HG02571 (cell line): ENCODE measurements around the gene ADCY1.

ENCODE experiments used
- ATAC-seq: cut with Tn5 transposase; IDR thresholded peaks from one replicate; pipeline ENCODE4 v1.9.1; 2021; ENCODE audit warnings: mild to moderate bottlenecking, moderate library complexity; ENCODE audit not compliant: unreplicated experiment

ADCY1 gene

DNA sequence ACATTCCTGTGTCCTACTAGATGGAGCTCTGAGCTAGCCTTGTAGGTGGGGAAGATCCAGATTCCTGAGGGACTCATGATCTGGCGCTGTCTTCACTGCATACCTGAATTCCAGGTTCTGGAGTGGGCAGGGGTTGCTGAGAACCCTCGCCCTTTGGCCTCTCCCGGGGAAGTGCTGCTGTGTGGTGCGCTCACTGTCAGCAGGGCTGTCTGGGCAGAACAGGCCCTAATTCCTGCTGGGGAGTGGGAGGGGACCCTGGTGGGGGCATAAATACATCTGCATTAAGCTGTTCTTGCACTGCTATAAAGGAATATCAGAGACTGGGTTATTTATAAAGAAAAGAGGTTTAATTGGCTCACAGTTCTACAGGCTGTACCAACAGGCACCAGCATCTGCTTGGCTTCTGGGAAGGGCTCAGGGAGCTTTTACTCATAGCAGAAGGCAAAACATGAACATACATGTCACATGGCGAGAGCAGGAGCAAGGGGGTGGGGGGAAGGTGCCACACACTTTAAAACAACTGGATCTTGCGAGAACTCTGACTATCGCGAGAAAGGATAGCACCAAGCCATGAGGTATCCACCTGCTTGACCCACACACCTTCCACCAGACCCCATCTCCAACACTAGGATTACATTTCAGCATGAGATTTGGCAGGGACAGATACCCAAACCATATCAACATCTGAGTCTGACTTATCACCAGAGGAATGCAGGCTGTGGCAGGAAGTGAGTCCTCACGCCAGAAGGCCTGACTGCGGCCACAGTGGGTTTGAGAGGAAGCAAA lies 115.0 kb downstream of the ADCY1 start:
- ATAC-seq = no peak

DNA sequence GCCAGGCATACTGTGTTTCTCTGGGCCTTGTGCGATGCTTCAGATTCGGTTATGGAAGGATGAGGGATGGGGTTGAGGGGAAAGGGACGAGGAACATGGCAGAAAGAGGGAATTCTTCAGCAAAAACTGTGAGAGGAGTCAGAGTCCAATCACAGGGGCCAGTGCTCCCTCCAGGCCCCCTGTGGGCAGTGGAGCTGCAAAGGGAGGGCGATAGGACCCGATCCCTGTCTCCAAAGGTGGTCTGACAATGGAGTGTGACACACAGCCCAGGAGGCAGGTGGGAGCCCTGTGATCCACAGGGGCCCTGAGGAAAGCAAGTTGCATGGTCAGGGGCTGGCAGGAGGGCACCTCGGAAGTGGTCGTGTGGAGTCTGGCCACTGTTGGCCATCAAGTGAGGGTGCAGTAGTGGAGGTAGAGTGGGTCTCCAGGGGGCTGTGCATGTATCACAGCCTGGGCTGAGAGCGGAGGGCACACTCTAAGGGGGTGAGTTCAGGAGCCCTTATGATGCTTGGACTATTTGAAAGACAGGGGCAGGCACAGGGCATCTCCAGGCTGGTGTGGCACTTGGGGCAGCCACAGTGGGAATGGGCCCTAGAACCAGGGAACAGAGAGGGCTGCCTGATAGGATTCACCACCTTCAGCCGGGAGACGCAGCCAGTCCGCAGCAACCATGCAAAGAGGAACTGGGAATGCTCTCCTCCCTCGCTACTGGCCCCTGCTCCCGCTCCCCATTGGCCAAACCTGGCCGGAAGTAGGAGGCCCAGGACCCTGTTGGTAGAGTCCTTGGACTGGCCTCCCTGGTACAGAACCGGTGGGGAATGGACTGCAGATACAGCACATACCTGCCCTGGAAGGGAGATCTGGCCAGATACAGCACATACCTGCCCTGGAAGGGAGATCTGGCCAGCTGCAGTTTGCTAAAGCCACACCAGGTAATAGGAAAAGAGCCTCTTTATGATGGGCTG lies 115.9 kb downstream of the ADCY1 start:
- no peak for ATAC-seq

DNA sequence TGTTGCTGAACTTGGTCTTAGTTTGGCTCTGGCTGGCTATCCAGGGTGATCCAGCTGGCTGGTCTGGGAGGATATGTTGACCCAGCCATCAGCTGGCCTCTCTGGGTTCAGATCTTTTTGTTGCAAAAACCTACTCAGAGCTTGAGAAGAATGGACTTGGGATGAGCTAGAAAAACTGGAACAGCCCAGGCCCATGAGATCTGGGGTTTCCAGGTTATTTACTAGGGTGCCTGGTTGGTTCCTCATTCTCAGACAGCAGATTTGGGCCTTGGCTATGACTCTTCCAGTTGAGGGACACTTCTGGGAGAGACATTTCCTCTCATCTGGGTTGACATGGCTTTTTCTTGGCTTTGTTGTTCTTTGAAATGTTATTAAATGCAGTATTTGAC lies 116.6 kb downstream of the ADCY1 start:
- ATAC-seq = no peak

DNA sequence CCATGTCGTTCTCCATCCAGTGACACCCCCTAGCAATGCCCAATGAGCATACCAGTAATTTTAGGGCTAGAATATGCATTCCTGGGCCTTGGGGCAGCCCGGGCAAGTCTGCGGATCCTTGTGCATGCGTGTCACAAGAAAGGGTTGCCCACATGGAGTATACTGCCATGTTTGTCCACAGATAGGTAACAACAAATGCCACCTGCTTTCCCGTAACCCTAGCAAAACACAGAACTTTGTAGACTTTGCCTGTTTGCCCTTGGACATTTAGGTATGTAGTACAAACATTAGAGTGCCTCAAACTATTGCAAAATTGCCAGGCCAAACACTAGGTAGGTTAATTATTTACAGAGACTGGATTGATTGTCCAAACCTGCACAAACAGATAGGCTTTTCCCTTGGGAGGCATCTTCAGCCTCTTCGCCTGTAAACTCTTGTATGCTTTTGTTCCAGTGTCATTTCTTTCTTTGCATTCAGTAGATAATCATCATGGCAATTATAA lies 117.0 kb downstream of the ADCY1 start:
- ATAC-seq = no peak

DNA sequence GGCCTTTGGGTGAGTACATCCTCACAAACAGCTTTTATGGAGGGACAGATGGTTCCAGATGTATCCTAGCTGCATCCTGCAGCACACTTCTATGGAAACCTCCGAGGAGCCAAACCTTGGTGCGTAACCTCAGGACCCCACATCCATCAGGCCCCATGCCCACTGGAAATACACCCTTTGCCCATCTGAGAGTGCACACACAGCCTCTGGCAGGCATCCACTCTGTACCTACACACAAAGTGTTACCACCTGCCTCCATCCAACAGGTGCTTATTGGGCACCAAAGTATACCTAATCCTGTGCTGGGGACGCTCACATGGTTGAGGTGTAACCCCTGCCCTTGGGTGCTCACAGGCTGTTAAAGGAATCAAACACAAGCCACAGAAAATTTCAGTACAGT lies 117.9 kb downstream of the ADCY1 start:
- ATAC-seq = no peak

DNA sequence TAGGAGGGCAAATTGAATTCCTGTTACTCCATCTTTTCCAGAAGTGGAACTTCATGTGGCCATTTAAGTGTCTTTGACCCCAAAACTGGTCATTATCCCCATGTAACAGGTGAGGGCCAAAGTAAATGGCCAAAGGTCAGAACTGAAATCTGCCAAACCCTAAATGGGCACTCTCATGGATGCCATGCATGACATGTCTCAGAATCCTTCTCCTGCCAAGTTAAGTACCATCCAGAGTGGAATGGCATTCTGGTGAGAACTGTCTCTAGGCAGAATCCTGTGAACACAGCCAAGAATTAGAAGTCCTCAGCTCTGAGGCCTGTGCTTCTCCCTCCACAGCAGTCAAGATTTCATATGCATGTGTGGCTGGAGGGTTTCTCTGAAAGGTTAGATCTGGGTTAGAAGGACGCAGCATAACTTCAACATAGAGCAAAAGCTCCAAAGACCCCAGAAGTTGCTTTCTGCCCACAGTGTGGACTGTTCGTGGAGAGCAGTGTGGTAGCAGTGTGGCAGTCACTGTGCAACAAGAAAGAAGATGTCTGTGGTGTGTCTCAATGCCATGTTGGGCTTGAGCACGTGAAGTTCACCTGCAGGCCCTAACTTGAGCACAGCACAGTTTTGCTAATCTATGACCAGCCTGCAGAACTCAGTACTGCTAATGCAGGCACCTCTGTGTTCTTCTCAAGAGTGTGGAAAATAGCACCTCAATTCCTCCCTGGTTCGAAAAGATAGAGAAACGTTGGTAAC lies 121.3 kb downstream of the ADCY1 start:
- ATAC-seq = no peak

DNA sequence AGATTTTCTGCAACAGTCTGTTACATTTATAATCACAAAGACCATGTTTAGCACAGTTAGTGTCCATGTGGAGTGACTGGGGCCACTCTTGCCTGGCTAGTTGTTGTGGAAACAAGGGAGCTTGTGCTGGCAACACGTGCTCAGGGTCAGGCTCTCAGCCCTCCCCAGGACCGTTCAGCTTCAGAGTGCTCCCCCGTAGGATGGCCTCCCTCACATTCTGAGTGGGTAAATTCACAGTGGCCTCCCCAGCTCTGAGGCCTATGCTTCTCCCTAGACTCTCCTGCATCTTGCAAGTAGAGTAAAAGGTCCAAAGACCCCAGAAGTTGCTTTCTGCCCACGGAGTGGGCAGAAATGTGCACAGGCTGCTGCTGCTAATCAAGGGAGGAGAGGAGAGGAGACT lies 122.3 kb downstream of the ADCY1 start:
- ATAC-seq = no peak

DNA sequence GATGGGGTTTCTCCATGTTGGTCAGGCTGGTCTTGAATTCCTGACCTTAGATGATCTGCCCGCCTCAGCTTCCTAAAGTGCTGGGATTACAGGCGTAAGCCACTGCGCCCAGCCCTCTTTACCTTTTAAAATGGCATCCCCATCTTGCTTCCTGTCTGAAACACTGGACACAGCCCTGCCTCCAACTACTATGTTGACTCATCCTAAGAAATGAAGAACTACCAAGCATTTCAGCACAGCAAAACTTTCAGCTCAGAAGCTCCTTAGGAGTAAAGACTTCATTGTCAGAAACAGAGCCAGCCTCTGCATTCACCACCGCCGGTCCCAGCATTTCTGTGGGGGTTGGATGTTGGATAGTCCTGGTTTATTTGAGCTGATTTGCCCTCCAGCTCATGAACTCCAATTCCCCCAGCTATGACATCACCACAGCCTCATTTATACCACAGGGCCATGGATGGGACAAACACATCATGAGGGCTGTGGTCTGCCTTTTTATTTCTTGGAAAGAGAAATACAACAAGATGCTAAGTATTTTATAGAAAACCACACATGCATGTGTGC lies 123.5 kb downstream of the ADCY1 start:
- ATAC-seq = no peak

DNA sequence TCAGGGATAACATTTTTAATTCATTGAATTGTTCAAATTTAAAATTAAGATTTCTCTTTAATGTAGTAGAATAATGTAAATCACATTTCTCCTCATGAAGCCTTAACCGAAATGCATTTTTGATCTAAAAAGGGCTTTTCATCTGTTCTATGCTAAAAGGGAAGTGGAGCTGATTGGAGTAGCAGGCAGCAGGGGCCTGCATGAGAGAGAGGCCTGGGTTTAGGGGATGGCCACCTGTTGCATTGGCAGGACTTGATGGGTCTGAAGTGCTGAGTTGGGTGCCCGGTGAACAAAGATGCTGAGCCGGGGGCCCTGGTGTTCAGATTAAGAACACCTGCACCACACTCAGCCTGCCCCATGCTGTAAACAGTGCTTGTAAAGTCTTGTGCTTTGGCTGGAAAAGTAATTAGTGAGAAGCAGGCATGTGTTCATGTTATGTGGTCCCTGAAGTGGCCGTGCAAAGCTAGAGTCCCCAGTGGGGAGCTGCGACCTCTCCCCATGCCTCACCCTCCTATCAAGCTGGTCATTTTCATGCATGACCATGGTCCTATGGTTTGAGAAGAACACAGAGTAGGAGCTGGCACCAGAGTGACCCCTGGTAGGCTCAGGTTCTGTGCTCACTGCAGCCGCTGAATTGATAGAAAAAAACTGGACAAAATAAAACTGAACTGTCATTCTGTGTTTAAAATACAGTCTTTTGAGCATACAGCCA lies 124.3 kb downstream of the ADCY1 start:
- no peak for ATAC-seq

DNA sequence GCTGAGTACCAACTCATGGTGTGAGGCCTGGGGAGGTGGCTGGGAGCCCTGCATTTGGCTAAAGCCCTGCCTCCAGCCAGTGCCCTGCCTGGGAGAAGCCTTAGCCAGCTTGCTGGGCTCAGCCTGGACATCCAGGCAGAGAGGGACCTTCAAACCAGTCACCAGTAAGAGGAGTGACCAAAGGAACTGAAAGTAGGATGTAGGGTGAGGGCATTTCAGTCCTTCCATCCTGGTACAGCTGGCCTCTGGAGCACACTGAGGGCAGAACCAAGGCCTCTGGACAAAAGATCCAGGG lies 124.8 kb downstream of the ADCY1 start:
- ATAC-seq = no peak

DNA sequence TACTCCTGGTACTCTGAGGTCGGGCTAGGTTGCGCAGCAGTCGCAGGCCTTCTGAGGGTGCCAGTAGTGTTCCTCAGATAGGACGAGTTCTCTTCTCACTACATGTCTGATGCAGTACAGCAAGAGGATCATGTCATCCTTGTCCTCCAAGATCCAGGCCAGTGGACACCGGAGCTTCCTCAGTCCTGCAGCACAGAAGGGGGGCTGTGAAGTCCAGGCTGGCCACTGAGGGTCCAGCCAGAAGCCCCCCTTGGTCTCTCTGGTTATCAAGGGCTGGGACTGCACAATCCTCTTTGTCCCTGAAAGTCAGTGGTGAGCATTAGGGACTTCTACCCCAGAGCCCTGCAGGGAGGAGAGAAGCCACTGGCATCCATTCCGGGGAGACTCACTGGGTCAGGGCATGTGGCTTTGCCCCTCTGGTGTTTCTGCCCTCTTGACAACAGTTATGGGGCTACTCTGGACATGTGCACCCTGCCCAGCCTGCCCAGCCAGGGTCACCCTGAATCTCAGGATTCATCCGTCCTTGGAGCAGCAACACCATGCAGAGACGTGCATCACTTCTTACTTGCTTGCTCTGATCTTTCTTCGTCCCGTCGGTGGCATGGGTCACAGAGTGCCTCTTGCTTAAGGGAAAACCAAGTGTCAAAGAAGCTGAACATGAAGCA lies 125.7 kb downstream of the ADCY1 start:
- ATAC-seq = no peak

DNA sequence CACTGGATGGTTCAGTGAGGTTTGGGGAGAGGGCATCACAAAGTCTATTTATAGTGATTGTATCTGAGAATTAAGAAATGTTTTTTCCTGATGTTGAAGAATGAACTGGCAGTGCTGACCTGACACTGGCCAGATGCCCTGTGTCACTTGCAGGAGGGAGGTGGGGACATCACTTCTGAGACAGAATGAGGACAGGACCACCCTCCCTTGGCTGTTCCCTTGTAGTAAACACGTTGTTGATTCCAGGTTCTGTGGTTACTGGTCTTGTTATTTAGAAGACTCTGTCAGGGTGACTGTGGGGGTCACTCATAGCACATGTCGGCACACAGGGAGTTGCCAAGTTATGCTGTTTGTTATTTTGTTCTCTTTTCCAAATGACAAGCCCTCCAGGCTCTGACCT lies 126.4 kb downstream of the ADCY1 start:
- ATAC-seq = no peak

DNA sequence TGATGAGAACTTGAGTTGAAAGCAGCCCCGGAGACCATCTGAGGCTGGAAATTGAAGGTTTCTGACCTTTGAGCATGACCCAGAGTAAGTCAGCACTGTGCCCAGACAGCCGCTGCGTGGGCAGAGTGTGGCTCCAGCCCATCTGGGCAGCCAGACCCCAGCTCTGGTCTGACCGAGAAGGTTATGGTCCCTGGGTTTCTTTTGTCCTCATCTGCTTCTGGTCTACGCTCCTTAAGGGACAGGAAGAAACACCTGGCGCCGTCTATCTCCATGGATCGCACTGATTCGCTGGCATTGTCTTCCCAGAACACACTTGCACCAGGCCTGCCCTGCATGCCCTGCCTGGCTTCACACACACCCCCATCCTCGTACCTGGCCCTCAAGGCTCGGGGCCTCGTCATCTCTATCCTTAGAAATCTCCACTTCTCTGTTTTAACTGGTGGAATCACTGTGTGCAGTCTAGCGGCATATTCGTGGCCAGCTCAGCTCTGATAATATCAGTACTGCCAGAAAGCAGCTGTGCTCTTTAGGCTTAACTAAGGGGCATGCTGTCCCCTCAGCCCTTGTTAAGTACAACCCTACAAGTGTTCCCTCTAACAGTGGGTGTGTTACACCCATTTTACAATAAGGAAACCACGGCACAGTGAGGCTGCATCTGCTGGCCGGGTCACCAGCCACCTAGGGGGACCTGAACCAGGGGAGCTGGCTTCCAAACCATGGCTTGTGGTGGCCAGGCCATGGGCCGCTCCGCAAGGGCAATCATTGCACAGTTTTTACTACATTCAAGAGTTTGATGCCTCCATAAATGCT lies 127.7 kb downstream of the ADCY1 start:
- no peak for ATAC-seq

DNA sequence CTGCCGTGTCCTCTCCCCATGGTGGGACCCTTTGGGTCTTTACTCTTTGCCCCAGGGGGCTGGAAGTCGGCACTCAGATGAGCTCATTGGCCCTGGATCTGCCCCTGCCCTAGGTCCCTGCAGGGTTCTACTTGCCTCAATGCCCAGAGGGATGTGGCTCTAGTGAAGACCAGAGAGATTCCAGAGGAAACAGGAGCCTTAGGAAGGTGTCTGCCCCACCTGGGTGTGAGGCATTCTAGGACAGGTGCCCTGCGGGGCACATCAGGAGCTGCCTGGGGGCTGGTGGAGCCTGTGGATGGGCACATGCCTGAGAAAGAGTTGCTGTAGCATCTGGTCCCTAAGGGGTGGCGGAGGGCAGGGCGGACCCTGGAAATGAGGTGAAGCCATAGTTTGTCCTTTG lies 128.6 kb downstream of the ADCY1 start:
- no peak for ATAC-seq

DNA sequence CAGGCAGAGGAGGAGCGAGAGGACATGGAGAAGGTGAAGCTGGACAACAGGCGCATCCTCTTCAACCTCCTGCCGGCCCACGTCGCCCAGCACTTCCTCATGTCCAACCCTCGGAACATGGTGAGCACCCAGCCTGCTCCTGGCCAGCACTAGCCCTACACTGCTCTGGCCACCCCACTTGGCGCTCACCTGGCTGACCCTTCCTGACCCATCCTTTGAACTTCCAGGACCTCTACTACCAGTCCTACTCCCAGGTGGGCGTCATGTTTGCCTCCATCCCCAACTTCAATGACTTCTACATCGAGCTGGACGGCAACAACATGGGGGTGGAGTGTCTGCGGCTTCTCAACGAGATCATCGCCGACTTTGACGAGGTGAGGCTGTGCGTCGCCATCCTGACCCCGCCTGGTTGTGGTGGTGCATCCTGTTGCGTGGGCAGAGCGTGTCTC lies 129.2 kb downstream of the ADCY1 start:
- no peak for ATAC-seq

DNA sequence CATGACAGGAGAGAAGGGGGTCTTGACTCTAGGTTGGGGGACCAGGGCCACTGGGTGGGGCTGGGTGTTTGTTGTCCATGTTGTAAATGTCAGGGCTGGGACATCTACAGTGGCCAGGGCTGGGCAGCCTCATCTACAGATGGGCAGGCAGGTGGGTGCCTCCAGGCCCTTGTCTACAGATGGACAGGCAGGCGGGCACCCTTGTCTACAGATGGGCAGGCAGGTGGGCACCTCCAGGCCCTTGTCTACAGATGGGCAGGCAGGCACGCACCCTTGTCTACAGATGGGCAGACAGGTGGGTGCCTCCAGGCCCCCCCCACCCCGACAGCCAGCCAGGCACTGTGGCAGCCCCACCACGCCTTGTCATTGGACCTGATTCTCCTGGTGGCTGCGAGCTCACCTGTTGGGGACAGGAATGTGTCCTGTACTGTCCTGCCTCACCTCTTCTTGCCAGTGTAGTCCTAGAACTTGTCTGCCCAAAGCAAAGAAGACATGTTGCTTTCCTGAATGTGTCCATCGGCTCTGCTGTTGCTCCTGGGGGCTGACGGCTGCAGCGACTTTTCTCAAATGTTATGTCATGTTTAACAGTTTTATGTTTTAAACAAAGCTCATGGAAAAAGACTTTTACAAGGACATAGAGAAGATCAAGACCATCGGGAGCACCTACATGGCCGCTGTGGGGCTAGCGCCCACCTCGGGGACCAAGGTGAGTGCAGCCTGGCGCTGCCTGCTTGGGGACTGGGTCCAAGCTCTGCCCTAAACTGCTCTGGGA lies 129.9 kb downstream of the ADCY1 start:
- ATAC-seq = no peak

DNA sequence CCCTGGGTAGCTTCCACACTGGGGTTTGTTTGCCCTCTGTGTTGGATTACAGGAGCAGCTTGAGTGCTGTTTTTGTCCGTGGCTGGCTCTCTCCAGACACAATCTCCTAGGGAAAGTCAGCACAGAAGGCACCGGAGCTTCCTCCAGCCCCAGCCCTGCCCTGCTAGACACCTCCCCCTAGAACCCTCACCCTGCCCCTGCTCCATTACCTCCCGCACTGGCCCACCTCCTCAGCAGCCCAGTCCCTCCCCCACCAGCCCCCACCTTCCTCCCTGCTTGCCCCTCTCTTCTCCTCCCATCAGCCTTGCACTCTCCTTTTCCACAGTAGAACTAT lies 130.5 kb downstream of the ADCY1 start:
- ATAC-seq = no peak
